HepG2 (cell line): Measurements from ENCODE around the gene MED12L. TPM values are rescaled to one million over a fixed set of nuclear protein-coding genes. Genes with fewer than 3 reads are reported as not detected.

Experiments used
- ATAC-seq: fragments of 200-7000 bp; cut with Tn5 transposase; 3 replicates; pipeline ENCODE4 v1.9.1; 2020; ENCODE audit warnings: mild to moderate bottlenecking, moderate library complexity
- BruUV-seq: library from RNA; stranded (reverse); fragments of 400-500 nt; replicated peaks from 2 replicates; lab custom pipeline; 2021; lab: Mats Ljungman, UMichigan
- CTCF ChIA-PET: fragments of 300-600 bp; formaldehyde crosslinking; extraction: SDS; loops from one replicate; lab custom pipeline; 2021; ENCODE audit warnings: low total read pairs, inconsistent platforms, low intra/inter-chr PET ratio; lab: Yijun Ruan, JAX
- POLR2A ChIA-PET: fragments of 350-600 bp; sonication (Branson Sonifier 250); formaldehyde crosslinking; loops from one replicate; lab custom pipeline; 2020; ENCODE audit warnings: antibody characterized with exemption, inconsistent platforms; lab: Yijun Ruan, JAX
- DNase-seq: peaks from one replicate; pipeline ENCODE4 v3.0.0-alpha.2; 2015; ENCODE audit warnings: low spot score
- FAIRE-seq: peaks from 3 replicates; lab custom pipeline; 2011; peaks lifted over from hg19 to GRCh38; lab: Jason Lieb, UNC
- H2AFZ ChIP-seq: one replicate; pipeline ENCODE4 v1.6.1; 2011; ENCODE audit warnings: low read length, inconsistent platforms
- H3K27ac ChIP-seq: fragments of 300-600 bp; 3 replicates; pipeline ENCODE4 v1.8.0; 2011; ENCODE audit warnings: mixed run types, mild to moderate bottlenecking, mixed read lengths, low read length, inconsistent platforms; ENCODE audit not compliant: insufficient read depth; ENCODE audit errors: extremely low read length
- H3K27me3 ChIP-seq, 2 experiments: fragments of 200-600 bp in 1 of 2; 2 replicates in 1 of 2; 3 replicates in 1 of 2; pipeline versions ENCODE4 v1.6.0 to v1.8.0; 2011; ENCODE audit warnings: low read length in 2 of 2, mild to moderate bottlenecking in 2 of 2, moderate library complexity in 2 of 2, inconsistent platforms in 1 of 2; ENCODE audit not compliant: insufficient read depth in 2 of 2, control insufficient read depth in 1 of 2
- H3K36me3 ChIP-seq, 2 experiments: fragments of 200-600 bp in 1 of 2; replicated peaks in 1 of 2; 2 replicates in 1 of 2; 3 replicates in 1 of 2; pipeline versions ENCODE4 v1.5.1 to v1.8.0; 2011; ENCODE audit warnings: low read length in 2 of 2, inconsistent platforms in 1 of 2; ENCODE audit not compliant: insufficient read depth in 2 of 2, control insufficient read depth in 1 of 2
- H3K4me1 ChIP-seq: 2 replicates; pipeline ENCODE4 v1.5.1; 2012; ENCODE audit warnings: low read length, inconsistent platforms; ENCODE audit not compliant: insufficient read depth
- H3K4me2 ChIP-seq: 2 replicates; pipeline ENCODE4 v1.6.0; 2011; ENCODE audit warnings: low read depth, low read length, inconsistent platforms
- H3K4me3 ChIP-seq, 3 experiments: fragments of 200-600 bp in 1 of 3; sonication (generic), shearing (Covaris generic) in 1 of 3; replicated peaks in 1 of 3; 2 replicates each; pipeline ENCODE4 v1.5.1; 2011 to 2016; ENCODE audit warnings: low read length in 3 of 3, inconsistent platforms in 2 of 3, low read depth in 2 of 3, mild to moderate bottlenecking in 2 of 3, control low read depth in 1 of 3, mixed read lengths in 1 of 3; ENCODE audit not compliant: insufficient read depth in 1 of 3
- H3K79me2 ChIP-seq: one replicate; pipeline ENCODE4 v1.6.1; 2011; ENCODE audit warnings: low read length, inconsistent platforms; ENCODE audit not compliant: insufficient read depth
- H3K9ac ChIP-seq: 2 replicates; pipeline ENCODE4 v1.6.0; 2011; ENCODE audit warnings: mild to moderate bottlenecking, low read depth, low read length, inconsistent platforms; ENCODE audit not compliant: insufficient read depth
- H3K9me3 ChIP-seq: 2 replicates; pipeline ENCODE4 v1.5.1; 2012; ENCODE audit warnings: mild to moderate bottlenecking, low read length
- H4K20me1 ChIP-seq: 2 replicates; pipeline ENCODE4 v1.6.0; 2011; ENCODE audit warnings: inconsistent platforms, mild to moderate bottlenecking, low read length, moderate library complexity; ENCODE audit not compliant: insufficient read depth
- KDM2A ChIP-seq: sonication (generic); formaldehyde crosslinking; IDR thresholded peaks from 2 replicates; pipeline ENCODE4 v1.4.0; 2020; ENCODE audit warnings: low read depth, missing genetic modification reagents, borderline replicate concordance
- POGZ ChIP-seq: sonication (generic); formaldehyde crosslinking; IDR thresholded peaks from 2 replicates; pipeline ENCODE4 v1.4.0; 2020; ENCODE audit warnings: mild to moderate bottlenecking, missing genetic modification reagents
- USF2 ChIP-seq, 2 experiments: sonication (generic) in 1 of 2; formaldehyde crosslinking in 1 of 2; IDR thresholded peaks; 2 replicates each; pipeline versions ENCODE4 v1.5.1 to v1.6.1; 2011 to 2020; ENCODE audit warnings: borderline replicate concordance in 1 of 2, low read depth in 1 of 2, low read length in 1 of 2, mild to moderate bottlenecking in 1 of 2, missing genetic modification reagents in 1 of 2, moderate library complexity in 1 of 2
- ZNF616 ChIP-seq: sonication (generic); formaldehyde crosslinking; IDR thresholded peaks from 2 replicates; pipeline ENCODE4 v1.5.0; 2020; ENCODE audit warnings: low read depth, mild to moderate bottlenecking, missing genetic modification reagents
- ZNF737 ChIP-seq: sonication (generic); formaldehyde crosslinking; IDR thresholded peaks from 2 replicates; pipeline ENCODE4 v1.5.0; 2020; ENCODE audit warnings: missing genetic modification reagents, mild to moderate bottlenecking, borderline replicate concordance
- ZNF761 ChIP-seq: sonication (generic); formaldehyde crosslinking; conservative IDR thresholded peaks from 2 replicates; pipeline ENCODE4 v1.4.0; 2020; ENCODE audit warnings: mild to moderate bottlenecking, missing genetic modification reagents
- ZNF781 ChIP-seq: sonication (generic); formaldehyde crosslinking; IDR thresholded peaks from 2 replicates; pipeline ENCODE4 v1.5.1; 2020; ENCODE audit warnings: borderline replicate concordance, mild to moderate bottlenecking, missing genetic modification reagents; ENCODE audit errors: not compliant biosample characterization
- ZSCAN9 ChIP-seq: IDR thresholded peaks from 2 replicates; pipeline ENCODE4 v1.6.1; 2016; ENCODE audit warnings: borderline replicate concordance
- WGBS: methylation state at CpG from one replicate; pipeline ENCODE4 v1.1.6; 2017; ENCODE audit warnings: low lambda C conversion rate; 5-methylcytosine and 5-hydroxymethylcytosine counted together
- in situ Hi-C: cut with HindIII; loops from 2 replicates; pipeline ENCODE4 v1.10.0; 2017; ENCODE audit warnings: low pct_unique_long_range_greater_than_20kb; ENCODE audit not compliant: extremely low pct_ligation_motif_present
- intact Hi-C: fragments of 100-400 bp; cut with micrococcal nuclease; formaldehyde crosslinking; loops from one replicate; pipeline ENCODE4 v1.10.0; 2022; ENCODE audit not compliant: unreplicated experiment
- polyA plus RNA-seq, 8 experiments: library from polyadenylated mRNA; depleted of rRNA in 3 of 8; stranded (reverse) in 7 of 8; unstranded in 1 of 8; fragments of >200 nt; fragmentation: Illumina TruSeq in 4 of 8; extraction: Trizol in 4 of 8; gene quantifications; 2 replicates each; pipeline versions ENCODE4 v1.2.1 to v1.2.3, GENCODE V29; 2011 to 2016; ENCODE audit warnings: low read depth in 4 of 8, missing spikeins in 1 of 8, mixed read lengths in 1 of 8; ENCODE audit not compliant: insufficient read depth in 1 of 8
- total RNA-seq, 5 experiments: library from RNA; depleted of rRNA; stranded (reverse); fragments of >200 nt; fragmentation: Illumina TruSeq; extraction: Trizol; gene quantifications; 2 replicates each; pipeline ENCODE4 v1.2.3, GENCODE V29; 2016; ENCODE audit warnings: low read depth in 1 of 5

Gene MED12L
- total and polyA plus RNA-seq, 2 of the 13 experiments (the other 11 are each of a cell fraction or from before 2014, with no cell fraction given) = 0.07 to 0.64 TPM

- H3K79me2 ChIP-seq = no peaks in the 10 kb centered on the region
- no peak for ATAC-seq
- no peak for FAIRE-seq
- no peaks in the 10 kb centered on the region for H3K36me3 ChIP-seq
- ChIA-PET POLR2A (no interaction called here), CTCF (no interaction called here)
- no peak overlapping the region for H3K27ac ChIP-seq
- no peak overlapping the region for H2AFZ ChIP-seq
- intact Hi-C loops (no loop called here), in situ Hi-C loops (no loop called here)
- WGBS = 7% methylated on average over 1 of the region's 1 CpG
- no peak overlapping the region for H3K4me3 ChIP-seq
- no peak overlapping the region for H3K4me2 ChIP-seq
- H4K20me1 ChIP-seq = no peaks in the 10 kb centered on the region
- H3K9ac ChIP-seq = no peak overlapping the region
- no peaks in the 10 kb centered on the region for H3K9me3 ChIP-seq
- TF ChIP-seq ZNF781 (CRISPR knock-in tag) (no peak), USF2 (IDR thresholded peaks at IDR 0.05; ENCODE audit: low read depth, low read length) (no peak), USF2 (CRISPR knock-in tag; IDR thresholded peaks at IDR 0.05; ENCODE audit: borderline replicate concordance) (no peak), ZSCAN9 (CRISPR knock-in tag) (no peak), POGZ (no peak), ZNF616 (CRISPR knock-in tag) (no peak), KDM2A (no peak), ZNF761 (CRISPR knock-in tag) (no peak), ZNF737 (CRISPR knock-in tag) (no peak)
- DNase-seq = no peak
- no TSS peak for BruUV-seq
- H3K27me3 ChIP-seq = no peaks in the 10 kb centered on the region
- H3K4me1 ChIP-seq = no peaks in the 10 kb centered on the region
Measured at GRCh38 chr3:151256749-151257148, 171.3 kb downstream of the MED12L start.
